Spleen (tissue), 11 donors: Measurements from ENCODE around the gene PFKM. TPM values are rescaled to one million over a fixed set of nuclear protein-coding genes. Genes with fewer than 3 reads are reported as not detected.

Source experiments
- DNase-seq: peaks from one replicate; pipeline ENCODE4 v3.0.0-alpha.2; 2020
- H3K27ac ChIP-seq, 8 donors: fragments of 200-600 bp; sonication (generic) in 7 of 8; 1 replicate in 4 of 8; 2 replicates in 4 of 8; pipeline versions ENCODE4 v1.5.0 to v1.8.0; 2016 to 2021; ENCODE audit warnings: inconsistent platforms in 4 of 8, mild to moderate bottlenecking in 4 of 8, moderate library complexity in 1 of 8
- H3K27me3 ChIP-seq, 7 donors: fragments of 200-600 bp; sonication (generic) in 6 of 7; replicated peaks in 1 of 7; 1 replicate in 4 of 7; 2 replicates in 3 of 7; pipeline versions ENCODE4 v1.5.0 to v1.8.0; 2016 to 2021; ENCODE audit warnings: inconsistent platforms in 3 of 7, mild to moderate bottlenecking in 1 of 7
- H3K36me3 ChIP-seq, 6 donors: fragments of 200-600 bp; sonication (generic) in 5 of 6; 1 replicate in 4 of 6; 2 replicates in 2 of 6; pipeline versions ENCODE4 v1.5.0 to v1.8.0; 2016 to 2021; ENCODE audit warnings: inconsistent platforms in 2 of 6
- H3K4me1 ChIP-seq, 6 donors: fragments of 200-600 bp; sonication (generic) in 5 of 6; 1 replicate in 3 of 6; 2 replicates in 3 of 6; pipeline versions ENCODE4 v1.5.0 to v1.8.0; 2016 to 2021; ENCODE audit warnings: inconsistent platforms in 3 of 6
- H3K4me3 ChIP-seq, 8 donors: fragments of 200-600 bp; sonication (generic) in 7 of 8; 1 replicate in 4 of 8; 2 replicates in 4 of 8; pipeline versions ENCODE4 v1.5.0 to v1.8.0; 2016 to 2021; ENCODE audit warnings: inconsistent platforms in 4 of 8, mild to moderate bottlenecking in 4 of 8, moderate library complexity in 2 of 8
- H3K9me3 ChIP-seq, 8 donors: fragments of 200-600 bp; sonication (generic) in 7 of 8; 1 replicate in 4 of 8; 2 replicates in 4 of 8; pipeline versions ENCODE4 v1.5.0 to v1.8.0; 2016 to 2021; ENCODE audit warnings: inconsistent platforms in 4 of 8
- POLR2A ChIP-seq, 3 donors: fragments of 450-650 bp; IDR thresholded peaks; one replicate each; pipeline ENCODE4 v1.5.1; 2017; ENCODE audit warnings: antibody characterized with exemption in 3 of 3, mild to moderate bottlenecking in 1 of 3
- POLR2AphosphoS5 ChIP-seq, 3 donors: sonication (generic); formaldehyde crosslinking; IDR thresholded peaks; one replicate each; pipeline ENCODE4 v1.5.1; 2017; ENCODE audit warnings: antibody characterized with exemption in 3 of 3
- WGBS, 5 donors: extraction: QIAGEN DNeasy Blood & Tissue Kit in 3 of 5; methylation state at CpG; one replicate each; pipeline versions ENCODE4 v1.1.5 to v1.1.7; 2013 to 2018; 5-methylcytosine and 5-hydroxymethylcytosine counted together
- intact Hi-C: fragments of 100-400 bp; cut with DNase I; formaldehyde crosslinking; loops from one replicate; pipeline ENCODE4 v1.15.0; 2023; ENCODE audit warnings: low total_unique reads
- polyA plus RNA-seq, 3 donors: library from polyadenylated mRNA; stranded (reverse); fragments of 200-250 nt; gene quantifications; one replicate each; pipeline ENCODE4 v1.2.1, GENCODE V29; 2013
- total RNA-seq, 7 donors: library from RNA; depleted of rRNA in 3 of 7; stranded (reverse); fragments of >200 nt in 3 of 7; fragmentation: NEBNext Ultra II Directional in 4 of 7; extraction: Animal tissue kit (Norgen Biotek cat#: 25700) in 4 of 7; gene quantifications; one replicate each; pipeline versions ENCODE4 v1.1.0 to v1.2.1, GENCODE V29; 2016 to 2021
- TF ChIP-seq, protein P1 (sequence below), 11 experiments: fragments of 200-600 bp in 7 of 11; fragments of 450-650 bp in 4 of 11; sonication (generic) in 4 of 11; IDR thresholded peaks in 8 of 11; conservative IDR thresholded peaks in 3 of 11; 1 replicate in 7 of 11; 2 replicates in 4 of 11; pipeline versions ENCODE4 v1.4.0 to v1.8.0; 2016 to 2021; ENCODE audit warnings: antibody characterized with exemption in 11 of 11, inconsistent platforms in 4 of 11, mild to moderate bottlenecking in 1 of 11
- donor health status: healthy with polysubstance abuse.
- donor health status: DM: no; HTN: no; CAD: no; lungs with moderate emphysema.
- donor health status: DM: no; HTN: no; CAD: no.
- donor health status: Bipolar disorder and iron deficiency.
- donor health status: healthy.
- donor health status: DM: no; HTN: no; CAD: no.
- donor health status: DM: yes; HTN: yes; CAD: no.

Gene PFKM
- total and polyA plus RNA-seq, 10 donors = 13.6 to 52.5 (median 30.7) TPM

DNA sequence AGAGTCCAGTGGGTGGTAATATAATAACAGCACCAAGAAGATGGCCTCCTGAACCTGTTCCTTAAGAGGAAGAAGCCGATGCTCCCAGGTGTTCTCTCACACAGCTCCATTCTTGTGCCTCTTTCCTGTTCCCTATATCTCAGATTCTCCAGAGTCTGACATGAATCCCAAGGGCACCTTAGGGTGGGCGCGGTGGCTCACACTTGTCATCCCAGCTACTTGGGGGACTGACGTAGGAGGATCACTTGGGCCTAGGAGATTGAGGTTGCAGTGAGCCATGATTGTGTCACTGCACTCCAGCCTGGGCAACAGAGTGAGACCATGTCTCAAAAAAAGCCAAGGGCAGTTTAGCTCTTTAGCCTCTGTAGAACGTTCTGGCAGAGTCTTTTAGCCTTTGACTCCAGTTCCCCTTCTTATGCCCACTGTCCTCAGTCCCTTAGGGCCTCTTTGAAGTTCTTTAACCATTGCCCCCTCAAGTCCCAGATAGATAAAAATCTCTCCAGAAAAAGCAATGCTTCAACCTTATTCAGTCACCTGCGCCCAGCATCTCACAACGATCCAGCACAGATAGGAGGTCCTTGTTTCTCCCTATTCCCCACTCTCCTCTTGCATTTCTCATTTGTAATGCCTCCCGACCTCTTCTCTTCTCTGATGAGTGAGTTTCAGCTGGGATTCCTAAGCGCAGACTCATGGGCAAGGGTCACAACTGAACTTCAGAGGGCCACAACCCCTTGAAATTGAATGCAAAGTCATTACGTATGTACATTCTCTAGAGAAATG lies 68.9 kb downstream of the PFKM start:
- no peak overlapping the region for H3K4me3 ChIP-seq
- H3K27ac ChIP-seq = no peak overlapping the region
- no peaks in the 10 kb centered on the region for H3K36me3 ChIP-seq
- peaks cover 0 to 29% (median 20%) of the 10 kb centered on the region in 7 donors for H3K27me3 ChIP-seq
- 85 to 89% (median 88%) methylated on average over 10 of the region's 10 CpGs for WGBS, 5 donors
- TF ChIP-seq, protein P1, sequence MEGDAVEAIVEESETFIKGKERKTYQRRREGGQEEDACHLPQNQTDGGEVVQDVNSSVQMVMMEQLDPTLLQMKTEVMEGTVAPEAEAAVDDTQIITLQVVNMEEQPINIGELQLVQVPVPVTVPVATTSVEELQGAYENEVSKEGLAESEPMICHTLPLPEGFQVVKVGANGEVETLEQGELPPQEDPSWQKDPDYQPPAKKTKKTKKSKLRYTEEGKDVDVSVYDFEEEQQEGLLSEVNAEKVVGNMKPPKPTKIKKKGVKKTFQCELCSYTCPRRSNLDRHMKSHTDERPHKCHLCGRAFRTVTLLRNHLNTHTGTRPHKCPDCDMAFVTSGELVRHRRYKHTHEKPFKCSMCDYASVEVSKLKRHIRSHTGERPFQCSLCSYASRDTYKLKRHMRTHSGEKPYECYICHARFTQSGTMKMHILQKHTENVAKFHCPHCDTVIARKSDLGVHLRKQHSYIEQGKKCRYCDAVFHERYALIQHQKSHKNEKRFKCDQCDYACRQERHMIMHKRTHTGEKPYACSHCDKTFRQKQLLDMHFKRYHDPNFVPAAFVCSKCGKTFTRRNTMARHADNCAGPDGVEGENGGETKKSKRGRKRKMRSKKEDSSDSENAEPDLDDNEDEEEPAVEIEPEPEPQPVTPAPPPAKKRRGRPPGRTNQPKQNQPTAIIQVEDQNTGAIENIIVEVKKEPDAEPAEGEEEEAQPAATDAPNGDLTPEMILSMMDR (IDR thresholded peaks at IDR 0.05 in 8 of 11, conservative IDR thresholded peaks at IDR 0.05 in 3 of 11) = peak in 1 of 11 experiments; percentile 13
- TF ChIP-seq POLR2A (IDR thresholded peaks at IDR 0.05) = no peak
- TF ChIP-seq POLR2AphosphoS5 (IDR thresholded peaks at IDR 0.05) = no peak
- DNase-seq = no peak
- H3K9me3 ChIP-seq = no peaks in the 10 kb centered on the region
- peaks cover 0 to 42% (median 22%) of the 10 kb centered on the region in 6 donors for H3K4me1 ChIP-seq
- intact Hi-C loops = loop anchor here (10.0 kb wide), 1 partner anchor 267 kb away; no protein-coding TSS in a partner anchor

DNA sequence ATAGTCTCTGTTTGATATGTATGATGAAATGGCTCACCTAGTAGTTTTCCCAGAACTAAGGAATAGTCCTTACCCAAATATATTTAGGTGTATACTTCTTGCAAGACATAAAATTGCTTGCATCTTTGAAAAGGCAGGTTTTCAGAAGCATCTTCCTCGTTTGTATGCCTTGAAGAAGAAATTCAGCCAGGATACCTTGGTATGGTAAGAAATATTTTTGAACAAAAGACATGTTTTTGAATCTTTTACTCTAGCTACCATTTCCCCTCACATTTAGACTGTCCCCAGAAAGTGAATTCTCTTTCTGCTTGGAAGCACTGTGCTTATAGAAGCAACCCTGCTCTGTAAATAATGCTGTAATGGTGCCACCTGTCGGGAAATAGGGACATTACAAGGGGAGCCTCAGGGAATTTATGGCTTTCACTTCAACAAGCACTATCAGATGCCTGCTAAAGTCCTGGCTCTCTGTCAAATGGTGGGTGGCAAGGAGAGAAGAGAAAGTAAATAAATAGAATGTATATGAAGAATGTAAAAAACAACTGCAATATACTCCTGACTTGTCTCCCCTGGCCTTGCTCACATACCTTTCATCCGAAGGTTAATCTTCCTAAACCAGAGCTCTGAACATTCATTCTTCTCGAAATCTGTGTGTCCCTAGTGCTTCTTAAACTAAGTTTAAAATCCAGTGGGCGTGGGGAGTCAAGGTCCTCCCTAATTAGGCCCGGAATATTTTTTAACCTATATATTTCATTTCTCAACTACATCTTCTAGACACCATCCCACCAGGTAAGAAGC lies 70.4 kb downstream of the PFKM start:
- WGBS, 5 donors = 46 to 56% (median 47%) methylated on average over 6 of the region's 6 CpGs
- no peaks in the 10 kb centered on the region for H3K9me3 ChIP-seq
- H3K36me3 ChIP-seq = no peaks in the 10 kb centered on the region
- H3K27me3 ChIP-seq = peaks cover 0 to 15% (median 7%) of the 10 kb centered on the region in 7 donors
- no peak overlapping the region for H3K4me3 ChIP-seq
- intact Hi-C loops = loop anchor here (10.0 kb wide), 1 partner anchor 265 kb away; no protein-coding TSS in a partner anchor
- H3K27ac ChIP-seq = no peak overlapping the region
- DNase-seq = no peak
- peaks cover 0 to 33% (median 12%) of the 10 kb centered on the region in 6 donors for H3K4me1 ChIP-seq
- TF ChIP-seq, protein P1 (IDR thresholded peaks at IDR 0.05 in 8 of 11, conservative IDR thresholded peaks at IDR 0.05 in 3 of 11) = peak; percentile 67 to 91 (median 85)
- no peak for TF ChIP-seq POLR2A (IDR thresholded peaks at IDR 0.05)
- TF ChIP-seq POLR2AphosphoS5 (IDR thresholded peaks at IDR 0.05) = no peak

DNA sequence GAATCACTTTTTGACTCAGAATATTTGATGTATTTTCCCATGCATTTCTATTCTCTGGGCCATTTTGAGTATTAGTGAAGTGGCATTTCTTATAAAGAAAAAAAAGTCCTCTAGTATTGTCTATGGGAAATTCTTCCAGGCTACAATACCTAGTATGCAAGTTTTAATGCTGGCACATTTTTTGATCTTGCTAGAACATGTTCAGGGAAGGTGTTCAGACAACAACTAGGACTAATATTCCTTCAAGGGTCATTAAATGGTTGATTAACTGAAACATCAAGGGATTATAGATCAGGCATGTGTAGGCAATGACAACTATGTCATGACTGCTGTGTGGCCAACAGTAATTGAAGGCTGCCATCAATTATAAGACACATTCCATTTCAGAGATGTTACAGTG lies 71.9 kb downstream of the PFKM start:
- no peak for TF ChIP-seq POLR2A (IDR thresholded peaks at IDR 0.05)
- no peak for TF ChIP-seq POLR2AphosphoS5 (IDR thresholded peaks at IDR 0.05)
- no peak for DNase-seq
- H3K9me3 ChIP-seq = no peaks in the 10 kb centered on the region
- intact Hi-C loops = no loop called here
- no peak overlapping the region for H3K27ac ChIP-seq
- no peaks in the 10 kb centered on the region for H3K27me3 ChIP-seq
- H3K4me1 ChIP-seq = peaks cover 0 to 19% (median 5%) of the 10 kb centered on the region in 6 donors
- no peaks in the 10 kb centered on the region for H3K36me3 ChIP-seq
- no peak overlapping the region for H3K4me3 ChIP-seq

DNA sequence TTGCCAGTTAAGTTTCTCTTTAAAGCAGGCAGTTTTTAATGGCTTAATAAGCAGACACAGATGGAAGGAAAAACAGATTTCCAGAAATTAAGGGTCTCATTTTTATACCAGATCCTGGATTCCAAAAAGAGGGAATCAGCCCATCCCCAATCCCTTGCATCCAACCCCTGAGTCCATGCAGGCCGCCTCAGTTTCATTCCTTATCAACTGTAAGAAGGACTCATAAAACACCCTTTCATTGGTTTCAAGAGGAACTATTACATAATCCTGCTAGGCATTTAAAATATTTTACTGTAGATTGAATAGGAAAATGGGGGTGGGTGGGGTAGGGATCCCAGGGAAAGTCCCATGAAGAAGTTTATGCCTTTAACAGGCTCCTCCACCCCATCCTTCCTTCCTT lies 73.7 kb downstream of the PFKM start:
- 65 to 81% (median 70%) methylated on average over 1 of the region's 1 CpG for WGBS, 5 donors
- H3K27me3 ChIP-seq = no peaks in the 10 kb centered on the region
- intact Hi-C loops = no loop called here
- no peaks in the 10 kb centered on the region for H3K36me3 ChIP-seq
- no peak for DNase-seq
- peaks cover 0 to 30% (median 14%) of the 10 kb centered on the region in 6 donors for H3K4me1 ChIP-seq
- no peaks in the 10 kb centered on the region for H3K9me3 ChIP-seq
- peak overlapping the region in 6 of 8 donors; percentile 18 to 57 (median 44) for H3K27ac ChIP-seq
- H3K4me3 ChIP-seq = no peak overlapping the region
- TF ChIP-seq POLR2AphosphoS5 (IDR thresholded peaks at IDR 0.05) = no peak

DNA sequence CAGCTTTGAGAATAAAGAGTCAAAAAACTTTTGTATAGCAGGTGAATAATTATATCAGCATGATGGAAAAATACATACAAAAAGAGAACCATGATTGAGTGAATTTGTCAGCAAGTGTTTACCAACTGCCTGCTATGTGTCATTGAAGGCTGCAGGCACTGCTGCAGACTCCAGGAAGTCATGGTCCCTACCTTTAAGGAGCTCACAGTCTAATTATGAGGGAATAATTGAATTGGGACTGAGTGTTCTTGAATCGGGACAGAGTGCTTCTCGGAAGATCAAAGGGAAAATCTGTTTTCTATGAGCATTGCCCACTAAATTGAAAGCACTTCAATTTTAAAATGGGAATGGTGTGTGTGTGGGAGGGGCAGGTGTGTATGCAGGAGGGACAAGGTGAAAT lies 74.5 kb downstream of the PFKM start:
- Histone ChIP-seq H3K27me3 (no peaks in the 10 kb centered on the region), H3K9me3 (no peaks in the 10 kb centered on the region), H3K4me3 (no peak overlapping the region), H3K4me1 (peaks cover 0 to 31% (median 14%) of the 10 kb centered on the region in 6 donors), H3K36me3 (no peaks in the 10 kb centered on the region), H3K27ac (peak overlapping the region in 6 of 8 donors; percentile 2 to 57 (median 37))
- intact Hi-C loops = no loop called here
- WGBS, 5 donors = 65 to 84% (median 79%) methylated on average over 2 of the region's 2 CpGs
- TF ChIP-seq, protein P1 (IDR thresholded peaks at IDR 0.05 in 8 of 11, conservative IDR thresholded peaks at IDR 0.05 in 3 of 11) = no peak
- no peak for TF ChIP-seq POLR2AphosphoS5 (IDR thresholded peaks at IDR 0.05)
- no peak for TF ChIP-seq POLR2A (IDR thresholded peaks at IDR 0.05)
- DNase-seq = no peak
